Right kidney (tissue), 1 donor: Measurements from ENCODE around the gene C2orf76.
A peak's percentile ranks its signal among the peaks of the same experiment; 100 is the strongest.
"Not testable (repeated sequence)": the region's sequence is repeated elsewhere in the genome, so short reads cannot be mapped to it uniquely, and the experiment has no call there.

ENCODE experiments used
- DNase-seq: peaks from one replicate; pipeline ENCODE4 v3.0.0-alpha.2; 2016

C2orf76 gene

DNA sequence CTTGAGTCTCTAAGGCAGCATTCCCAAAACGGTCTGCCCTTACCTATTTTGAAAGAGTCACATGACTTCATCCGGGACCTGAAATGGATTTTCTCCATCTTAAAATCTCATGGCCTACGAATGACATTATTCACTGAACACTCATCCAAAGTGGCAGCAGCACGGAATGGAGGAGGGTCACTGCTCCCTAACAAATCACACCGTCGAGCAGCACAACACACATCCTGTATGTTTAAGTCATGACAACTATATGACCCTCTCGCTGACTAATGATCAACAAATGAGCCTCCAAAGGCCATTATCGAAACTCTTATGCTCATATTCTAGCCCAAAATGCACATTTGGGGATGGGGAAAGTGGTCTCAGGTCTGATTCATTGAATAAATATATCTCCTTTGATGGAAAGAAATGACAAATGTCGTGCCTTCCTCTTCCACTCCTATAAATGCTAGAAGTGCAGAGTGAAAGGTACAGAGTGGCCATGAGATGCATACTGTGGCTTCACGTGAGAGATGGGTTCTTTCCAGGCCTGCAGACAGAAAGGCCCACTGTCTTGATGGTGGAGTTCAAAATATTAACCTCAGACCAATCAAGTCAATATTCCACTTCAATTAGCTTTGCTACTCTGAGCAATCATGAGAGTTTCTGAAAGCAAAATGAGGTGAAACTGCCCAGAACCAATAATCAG lies 70.8 kb downstream of the C2orf76 start:
- no peak for DNase-seq

- DNase-seq = no peak
Observed at GRCh38 chr2:119294671-119295070, 72.0 kb downstream of the C2orf76 start.

DNA sequence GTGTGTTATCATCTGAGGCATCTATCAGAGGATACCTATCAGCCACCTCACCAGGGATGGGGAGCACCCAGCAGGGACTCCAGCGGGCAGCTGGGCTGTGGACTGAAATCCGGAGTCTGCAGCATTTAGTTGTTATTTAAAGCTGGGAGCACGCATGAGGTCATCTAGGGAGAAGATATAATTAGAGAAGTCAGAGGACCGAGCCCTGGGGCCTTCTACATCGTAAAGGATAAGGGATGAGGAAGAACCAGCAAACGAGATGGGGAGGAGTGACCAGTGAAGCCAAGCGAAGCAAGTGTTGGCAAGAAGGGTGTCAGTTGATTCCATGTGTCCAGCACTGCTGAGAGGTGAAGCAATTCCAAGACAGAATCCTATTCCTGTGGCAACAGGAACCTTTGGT lies 72.7 kb downstream of the C2orf76 start:
- DNase-seq = no peak

DNA sequence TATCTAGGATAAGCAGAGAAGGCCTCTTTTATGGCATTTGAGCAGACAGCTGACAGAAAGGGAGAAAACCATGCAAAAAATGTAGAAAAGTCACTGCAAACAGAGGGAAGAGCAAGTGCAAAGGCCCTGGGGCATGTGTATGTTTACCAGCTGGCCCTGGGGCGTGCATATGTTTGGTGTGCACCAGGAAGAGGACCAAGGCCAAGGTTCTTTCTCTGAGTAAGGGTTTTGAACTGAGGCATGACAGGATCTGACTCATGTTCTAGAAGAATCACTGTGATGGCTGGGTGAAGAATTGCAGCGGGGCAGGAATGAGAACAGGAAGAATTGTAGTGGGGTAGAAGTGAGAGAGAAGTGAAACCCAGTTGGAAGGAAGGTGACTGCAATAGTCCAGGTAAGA lies 73.4 kb downstream of the C2orf76 start:
- DNase-seq = no peak

GRCh38 chr2:119292226-119292625 lies 74.4 kb downstream of the C2orf76 start:
- DNase-seq = no peak

- DNase-seq = no peak
Observed at GRCh38 chr2:119291588-119292167, 75.0 kb downstream of the C2orf76 start.

- peak; percentile 45 for DNase-seq
Observed at GRCh38 chr2:119290859-119291587, 75.6 kb downstream of the C2orf76 start.

- no peak for DNase-seq
Observed at GRCh38 chr2:119289642-119290041, 77.0 kb downstream of the C2orf76 start.

- DNase-seq = no peak
Observed at GRCh38 chr2:119289093-119289492, 77.5 kb downstream of the C2orf76 start.

DNA sequence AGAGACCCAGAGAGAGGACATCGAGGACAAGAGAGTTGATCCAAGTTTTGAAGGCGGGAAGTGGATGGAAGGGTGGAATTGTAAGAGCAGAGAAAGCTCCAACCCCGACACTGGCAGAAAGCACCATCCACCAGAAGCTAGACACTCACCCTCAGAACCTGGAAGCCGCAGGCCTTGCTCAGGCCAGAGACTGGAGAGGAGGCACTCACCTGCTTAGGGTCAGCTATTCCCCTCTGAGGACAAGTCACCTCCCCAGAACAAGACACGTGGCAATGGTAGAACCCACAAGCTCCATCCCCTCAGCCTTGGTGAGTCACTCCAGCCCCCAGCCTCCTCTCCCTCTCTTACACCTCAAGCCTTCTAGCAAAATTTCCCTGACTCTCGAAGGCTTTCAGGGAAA lies 78.1 kb downstream of the C2orf76 start:
- DNase-seq = no peak

- no peak for DNase-seq
Observed at GRCh38 chr2:119286661-119287060, 80.0 kb downstream of the C2orf76 start.

GRCh38 chr2:119283873-119284331 lies 82.7 kb downstream of the C2orf76 start:
- no peak for DNase-seq

GRCh38 chr2:119282996-119283511 lies 83.6 kb downstream of the C2orf76 start:
- no peak for DNase-seq

DNA sequence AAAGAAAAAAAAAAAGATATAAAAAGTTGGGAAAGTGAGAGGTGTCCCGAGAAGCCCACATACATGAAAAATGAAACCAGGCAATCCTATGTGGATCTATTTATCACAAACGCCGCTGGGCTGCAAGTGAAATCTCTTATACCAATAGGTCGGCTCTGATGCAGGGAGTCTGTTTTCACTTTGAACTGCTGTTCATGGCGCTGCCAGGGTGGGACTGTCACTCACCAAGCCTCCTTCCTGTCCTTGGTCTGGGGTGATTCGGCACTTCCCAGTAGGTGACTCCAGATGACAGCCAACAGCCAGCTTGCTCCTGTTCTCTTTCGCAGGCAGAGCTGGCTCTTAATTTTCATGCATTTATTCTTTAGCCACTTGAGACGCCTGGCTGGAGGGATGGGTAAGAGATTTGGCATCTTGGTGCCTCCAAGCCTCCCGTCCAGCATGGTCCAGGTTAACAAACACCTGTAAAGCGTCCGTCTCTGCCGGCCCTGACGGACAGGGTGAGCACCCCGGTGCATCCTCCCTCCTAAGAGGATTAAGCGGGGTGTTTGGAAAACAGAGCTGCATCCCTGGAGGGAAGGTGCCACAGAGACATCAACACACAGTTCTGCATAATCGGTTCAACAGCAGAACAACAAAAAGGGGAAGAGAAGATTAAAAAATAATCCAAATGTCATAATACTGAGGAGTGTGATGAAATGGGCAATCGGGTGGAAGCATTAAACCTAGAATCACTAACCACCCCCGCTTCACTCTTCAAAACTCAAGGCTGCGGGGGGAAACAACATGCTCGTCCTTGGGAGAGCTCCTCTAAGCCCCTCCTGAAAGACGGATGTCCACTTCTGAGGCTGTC lies 84.3 kb downstream of the C2orf76 start:
- no peak for DNase-seq

GRCh38 chr2:119280680-119281079 lies 86.0 kb downstream of the C2orf76 start:
- DNase-seq = no peak

- DNase-seq = no peak
Observed at GRCh38 chr2:119279666-119280065, 87.0 kb downstream of the C2orf76 start.

- DNase-seq = no peak
Observed at GRCh38 chr2:119278946-119279345, 87.7 kb downstream of the C2orf76 start.

DNA sequence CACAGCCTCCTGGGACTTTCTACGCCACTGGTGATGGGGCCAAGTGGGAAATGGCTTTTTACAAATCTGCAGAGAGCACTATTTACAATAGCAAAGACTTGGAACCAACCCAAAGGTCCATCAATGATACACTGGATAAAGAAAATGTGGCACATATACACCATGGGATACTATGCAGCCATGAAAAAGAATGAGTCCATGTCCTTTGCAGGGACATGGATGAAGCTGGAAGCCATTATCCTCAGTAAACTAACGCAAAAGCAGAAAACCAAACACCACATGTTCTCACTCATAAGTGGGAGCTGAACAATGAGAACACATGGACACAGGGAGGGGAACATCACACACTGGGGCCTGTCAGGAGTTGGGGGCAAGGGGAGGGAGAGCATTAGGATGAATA lies 88.2 kb downstream of the C2orf76 start:
- DNase-seq = not testable (repeated sequence)

DNA sequence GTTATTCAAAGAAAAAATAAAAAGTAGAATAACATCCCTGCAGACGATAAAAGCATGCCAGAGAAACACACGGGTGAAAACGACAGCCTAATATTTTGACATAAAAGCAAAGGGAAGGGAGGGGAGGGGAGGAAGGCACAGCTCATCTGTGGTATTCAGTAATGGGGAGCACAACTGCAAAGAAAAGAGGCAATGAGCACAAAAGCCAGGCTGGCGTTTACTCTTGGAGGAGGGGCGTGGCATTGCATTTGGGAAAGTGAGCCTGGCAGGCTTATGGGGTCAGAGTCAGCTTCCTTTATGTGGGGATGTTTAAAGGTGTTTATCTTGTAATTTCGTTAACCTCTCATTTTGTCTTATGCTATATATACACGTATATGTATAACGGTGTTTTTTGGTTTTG lies 89.8 kb downstream of the C2orf76 start:
- DNase-seq = no peak

DNA sequence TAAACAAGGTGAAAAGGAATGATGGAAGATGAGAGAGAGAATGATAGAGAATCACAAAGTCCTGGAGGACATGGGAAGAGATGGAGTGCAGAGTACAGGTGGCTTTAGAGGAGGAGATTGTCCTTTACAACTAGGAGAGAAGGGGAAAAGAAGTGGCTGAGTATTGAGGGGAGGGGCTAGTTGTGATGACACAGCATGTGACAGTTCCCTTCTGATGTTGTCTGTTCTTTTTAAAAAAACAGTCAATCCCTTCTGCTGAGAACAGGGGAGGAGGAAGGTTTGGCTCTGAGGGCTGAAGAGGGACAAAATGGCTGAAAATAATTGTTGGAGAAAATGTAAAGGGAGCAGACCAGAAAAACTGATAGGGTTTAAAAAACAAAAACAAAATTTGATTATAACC lies 99.0 kb downstream of the C2orf76 start:
- DNase-seq = no peak

- no peak for DNase-seq
Observed at GRCh38 chr2:119266091-119266589, 100.5 kb downstream of the C2orf76 start.

GRCh38 chr2:119265693-119266066 lies 101.0 kb downstream of the C2orf76 start:
- no peak for DNase-seq
